AG04450 (cell line): Measurements from ENCODE around the gene GPR85. TPM values are rescaled to one million over a fixed set of nuclear protein-coding genes. Genes with fewer than 3 reads are reported as not detected.

ENCODE experiments used
- CTCF ChIA-PET: fragments of 300-600, 350-600 bp; formaldehyde crosslinking; extraction: SDS; loops from one replicate; lab custom pipeline; 2022; ENCODE audit warnings: antibody characterized with exemption, inconsistent platforms; lab: Charles Lee
- POLR2A ChIA-PET: fragments of 350-600 bp; formaldehyde crosslinking; extraction: SDS; loops from one replicate; lab custom pipeline; 2021; ENCODE audit warnings: antibody characterized with exemption, inconsistent platforms; lab: Yijun Ruan, JAX
- DNase-seq: peaks from one replicate; pipeline ENCODE4 v3.0.0-alpha.2; 2011; ENCODE audit warnings: low read depth, low spot score
- H3K27ac ChIP-seq: one replicate; pipeline ENCODE4 v1.5.1; 2012; ENCODE audit warnings: low read depth, low read length, control low read depth
- H3K27me3 ChIP-seq: one replicate; pipeline ENCODE4 v1.6.0; 2012; ENCODE audit warnings: low read length; ENCODE audit not compliant: control insufficient read depth, insufficient read depth
- H3K4me3 ChIP-seq: 2 replicates; pipeline ENCODE4 v1.5.1; 2011; ENCODE audit warnings: mild to moderate bottlenecking, low read depth, low read length, control low read depth
- H3K9me3 ChIP-seq: 2 replicates; pipeline ENCODE4 v1.5.1; 2012; ENCODE audit warnings: low read length; ENCODE audit not compliant: control insufficient read depth, insufficient read depth
- CTCF ChIP-seq: IDR thresholded peaks from 2 replicates; pipeline ENCODE4 v1.5.1; 2011; ENCODE audit warnings: low read depth, low read length, control low read depth, inconsistent platforms
- polyA plus RNA-seq: library from polyadenylated mRNA; depleted of rRNA; stranded (reverse); fragments of >200 nt; gene quantifications from 2 replicates; pipeline ENCODE4 v1.2.3, GENCODE V29; 2011

Gene GPR85
- polyA plus RNA-seq, 1 experiment = 6.6 TPM

- TF ChIP-seq CTCF = no peak
- H3K4me3 ChIP-seq = no peak overlapping the region
- ChIA-PET CTCF (interaction anchor here (0.9 kb wide), 1 partner anchor 584 kb away, joined by 3 read pairs; no protein-coding TSS in a partner anchor), POLR2A (no interaction called here)
- no peaks in the 10 kb centered on the region for H3K9me3 ChIP-seq
- DNase-seq = no peak
- H3K27me3 ChIP-seq = no peaks in the 10 kb centered on the region
- H3K27ac ChIP-seq = no peak overlapping the region
These were observed 27.3 kb upstream of the GPR85 start for GRCh38 chr7:113113912-113114311.

DNA sequence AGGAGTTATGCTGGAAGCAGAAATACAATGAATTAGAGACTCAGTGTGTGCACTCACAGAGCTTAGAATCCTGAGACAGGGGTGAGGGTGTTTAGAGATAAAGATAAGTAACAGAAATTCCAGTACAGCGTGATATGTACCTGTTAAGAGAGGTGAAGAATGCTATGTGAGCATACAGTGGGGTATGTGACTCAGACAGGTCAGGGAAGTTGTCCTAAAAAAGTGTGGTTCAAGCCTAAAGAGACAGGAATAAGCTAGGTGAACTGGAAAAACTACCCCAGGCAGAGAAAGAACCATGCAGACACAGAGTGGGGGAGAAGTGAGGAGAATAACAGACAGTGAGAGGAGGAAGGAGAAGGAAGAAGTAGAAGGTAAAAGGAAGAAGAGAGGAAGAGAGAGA, 23.1 kb upstream of the GPR85 start:
- ChIA-PET CTCF (interaction anchor here (1.5 kb wide), 1 partner anchor 50 kb away, joined by 8 read pairs; no protein-coding TSS in a partner anchor), POLR2A (no interaction called here)
- H3K4me3 ChIP-seq = no peak overlapping the region
- H3K27ac ChIP-seq = no peak overlapping the region
- no peak for TF ChIP-seq CTCF
- no peaks in the 10 kb centered on the region for H3K9me3 ChIP-seq
- no peaks in the 10 kb centered on the region for H3K27me3 ChIP-seq
- no peak for DNase-seq

DNA sequence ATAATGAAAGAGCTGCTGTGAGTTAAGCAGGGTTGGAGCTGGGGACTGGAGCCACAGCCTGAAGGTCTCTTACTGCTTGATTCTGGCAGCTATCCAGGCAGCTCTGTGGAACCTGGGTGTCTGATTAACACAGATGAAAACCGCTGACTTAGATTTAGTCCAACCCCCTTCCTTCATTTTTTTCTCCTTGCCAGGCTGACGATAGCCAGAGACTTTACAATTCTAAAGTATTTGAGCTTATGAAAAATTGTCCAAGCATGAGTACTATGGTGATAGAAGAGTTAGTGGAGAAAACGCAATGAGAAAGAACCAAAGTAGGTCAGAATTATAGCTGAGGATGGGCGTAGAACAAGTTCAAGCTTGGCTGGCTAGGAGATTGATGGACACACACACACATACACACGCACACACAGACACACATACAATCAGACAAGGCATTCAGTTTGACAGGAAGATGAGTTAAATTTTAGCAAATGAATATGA, 13.5 kb upstream of the GPR85 start:
- DNase-seq = no peak
- ChIA-PET POLR2A (no interaction called here), CTCF (interaction anchor here (3.5 kb wide), 1 partner anchor 59 kb away, joined by 12 read pairs; no protein-coding TSS in a partner anchor)
- Histone ChIP-seq H3K9me3 (no peaks in the 10 kb centered on the region), H3K4me3 (no peak overlapping the region), H3K27me3 (no peaks in the 10 kb centered on the region), H3K27ac (no peak overlapping the region)
- TF ChIP-seq CTCF = no peak

GRCh38 chr7:113099284-113099919, 12.8 kb upstream of the GPR85 start:
- CTCF ChIA-PET = interaction anchor here (3.5 kb wide), 1 partner anchor 60 kb away, joined by 12 read pairs; no protein-coding TSS in a partner anchor

More at GRCh38 chr7:113099284-113099919, 12.8 kb upstream of the GPR85 start:
- H3K27me3 ChIP-seq = no peaks in the 10 kb centered on the region
- no peaks in the 10 kb centered on the region for H3K9me3 ChIP-seq
- POLR2A ChIA-PET = no interaction called here
- no peak for TF ChIP-seq CTCF
- no peak overlapping the region for H3K27ac ChIP-seq
- DNase-seq = no peak
- no peak overlapping the region for H3K4me3 ChIP-seq
